Measurements from ENCODE around the gene NUP107. TPM values are rescaled to one million over a fixed set of nuclear protein-coding genes. Genes with fewer than 3 reads are reported as not detected.

The NUP107 gene
- total RNA-seq, result 47.4 and 62.0 TPM in 2 replicates

GRCh38 chr12:68686595-68687521, at the start of gene NUP107:
Gene NUP107 (plus strand): TSS chr12:68686978. CDS start chr12:68687066, 88 bp downstream.

DNA sequence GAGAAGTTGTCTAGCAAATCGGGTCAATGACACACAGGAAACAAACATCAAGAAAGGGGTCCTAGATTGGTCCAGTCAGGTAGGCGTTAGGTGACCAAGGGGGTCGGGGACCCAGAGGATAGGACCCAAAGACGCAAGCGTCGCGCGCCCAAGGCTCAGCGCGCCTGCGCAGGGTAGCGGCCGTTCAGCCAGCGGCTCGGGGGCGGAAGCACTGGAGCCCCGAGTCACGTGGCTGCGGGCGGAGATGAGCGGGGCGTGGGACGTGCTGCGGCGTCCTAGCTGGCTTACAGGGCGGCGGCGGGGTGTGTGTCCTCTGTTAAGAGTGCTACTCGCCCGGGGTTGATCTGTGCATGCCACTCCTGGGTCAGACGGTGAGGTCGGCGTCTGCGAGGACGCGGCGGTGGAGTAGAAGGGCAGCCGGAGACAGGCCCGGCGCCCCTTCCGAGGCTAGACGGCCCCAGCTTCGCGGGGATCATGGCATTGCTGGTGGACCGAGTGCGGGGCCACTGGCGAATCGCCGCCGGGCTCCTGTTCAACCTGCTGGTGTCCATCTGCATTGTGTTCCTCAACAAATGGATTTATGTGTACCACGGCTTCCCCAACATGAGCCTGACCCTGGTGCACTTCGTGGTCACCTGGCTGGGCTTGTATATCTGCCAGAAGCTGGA, 59.3 kb downstream of the NUP107 start, which contains the start of gene SLC35E3:
SLC35E3 (plus strand) TSS at position 273 of the 668 bp plus-strand sequence; CDS start at position 475, 202 bp downstream.

Other genes starting within 250 kb of the NUP107 start
- 194 and 200 TPM in 2 replicates for gene RAP1B, start 76.1 kb upstream of the NUP107 start, total RNA-seq
- gene SLC35E3, start 59.2 kb downstream of the NUP107 start, total RNA-seq, result 3.2 and 4.9 TPM in 2 replicates
- 177 and 353 TPM in 2 replicates for gene MDM2, start 121.2 kb downstream of the NUP107 start, total RNA-seq
- 0.45 and 0.47 TPM in 2 replicates for gene CPM, start 246.2 kb downstream of the NUP107 start, total RNA-seq